ENCODE data around the gene KLHDC9.
A peak's percentile ranks its signal among the peaks of the same experiment; 100 is the strongest.

Gene KLHDC9

GRCh38 chr1:161077426-161077825 lies 20.7 kb upstream of the KLHDC9 start:
- no peak for DNase-seq

GRCh38 chr1:161079436-161080110 lies 18.6 kb upstream of the KLHDC9 start:
- DNase-seq = no peak

GRCh38 chr1:161080441-161081405 lies 17.4 kb upstream of the KLHDC9 start:
- no peak for DNase-seq

- DNase-seq = no peak
These were observed 16.6 kb upstream of the KLHDC9 start for GRCh38 chr1:161081519-161081918.

GRCh38 chr1:161082483-161082882 lies 15.7 kb upstream of the KLHDC9 start:
- DNase-seq = no peak

GRCh38 chr1:161082996-161083747 lies 15.0 kb upstream of the KLHDC9 start:
- DNase-seq = peak; percentile 94

- no peak for DNase-seq
These were observed 14.2 kb upstream of the KLHDC9 start for GRCh38 chr1:161083748-161084596.

- no peak for DNase-seq
These were observed 13.6 kb upstream of the KLHDC9 start for GRCh38 chr1:161084597-161084988.

GRCh38 chr1:161085165-161085564 lies 13.0 kb upstream of the KLHDC9 start:
- DNase-seq = no peak

GRCh38 chr1:161086457-161086856 lies 11.7 kb upstream of the KLHDC9 start:
- no peak for DNase-seq

GRCh38 chr1:161088587-161089110 lies 9.5 kb upstream of the KLHDC9 start:
- peak; percentile 63 for DNase-seq

- DNase-seq = peak; percentile 90
These were observed 8.8 kb upstream of the KLHDC9 start, which contains the start of gene NECTIN4 for GRCh38 chr1:161089251-161089924. Gene NECTIN4 (minus strand): TSS chr1:161089558. CDS start chr1:161089296, 262 bp downstream.

- no peak for DNase-seq
These were observed 8.2 kb upstream of the KLHDC9 start for GRCh38 chr1:161089938-161090337.

- DNase-seq = no peak
These were observed 7.5 kb upstream of the KLHDC9 start for GRCh38 chr1:161090617-161091016.

- no peak for DNase-seq
These were observed 7.1 kb upstream of the KLHDC9 start for GRCh38 chr1:161091093-161091492.

- DNase-seq = no peak
These were observed 6.2 kb upstream of the KLHDC9 start for GRCh38 chr1:161091796-161092507.

GRCh38 chr1:161092621-161093028 lies 5.5 kb upstream of the KLHDC9 start:
- peak; percentile 56 for DNase-seq

GRCh38 chr1:161094481-161094880 lies 3.7 kb upstream of the KLHDC9 start:
- DNase-seq = no peak

- no peak for DNase-seq
These were observed 2.9 kb upstream of the KLHDC9 start for GRCh38 chr1:161095230-161095629.

GRCh38 chr1:161096015-161096414 lies 2.1 kb upstream of the KLHDC9 start:
- DNase-seq = no peak

GRCh38 chr1:161096530-161096929 lies 1.6 kb upstream of the KLHDC9 start:
- DNase-seq = no peak

Data from DMS53 (cell line).